GM23338 (cell line): ENCODE results near the gene CFAP410. TPM values are rescaled to one million over a fixed set of nuclear protein-coding genes. Genes with fewer than 3 reads are reported as not detected.

ENCODE experiments used
- ATAC-seq: fragments of 200-7000 bp; cut with Tn5 transposase; 3 replicates; pipeline ENCODE4 v1.9.1; 2020
- DNase-seq: peaks from one replicate; pipeline ENCODE4 v3.0.0-alpha.2; 2015; ENCODE audit warnings: low spot score
- H2AFZ ChIP-seq: fragments of 200-600 bp; sonication (generic); 2 replicates; pipeline ENCODE4 v1.8.0; 2016; ENCODE audit warnings: antibody characterized with exemption, mild to moderate bottlenecking, moderate library complexity
- H3F3A ChIP-seq: fragments of 200-600 bp; sonication (generic); replicated peaks from 2 replicates; pipeline ENCODE4 v1.8.0; 2017; ENCODE audit warnings: antibody characterized with exemption, mixed run types, low read depth
- H3K27ac ChIP-seq: fragments of 200-600 bp; sonication (generic); 2 replicates; pipeline ENCODE4 v1.6.1; 2016; ENCODE audit warnings: low read depth
- H3K27me3 ChIP-seq: fragments of 200-600 bp; sonication (generic); 2 replicates; pipeline ENCODE4 v1.8.0; 2016; ENCODE audit warnings: mild to moderate bottlenecking, mixed run types, moderate library complexity; ENCODE audit not compliant: insufficient read depth
- H3K36me3 ChIP-seq: fragments of 200-600 bp; sonication (generic); 2 replicates; pipeline ENCODE4 v1.8.0; 2016; ENCODE audit warnings: mild to moderate bottlenecking; ENCODE audit not compliant: insufficient read depth
- H3K4me1 ChIP-seq: fragments of 200-600 bp; sonication (generic); 2 replicates; pipeline ENCODE4 v1.8.0; 2016; ENCODE audit warnings: mild to moderate bottlenecking, moderate library complexity; ENCODE audit not compliant: insufficient read depth
- H3K4me2 ChIP-seq: fragments of 200-600 bp; sonication (generic); 2 replicates; pipeline ENCODE4 v1.7.1; 2017; ENCODE audit warnings: mixed run types
- H3K4me3 ChIP-seq: fragments of 200-600 bp; sonication (generic); 2 replicates; pipeline ENCODE4 v1.6.1; 2016; ENCODE audit warnings: mixed run types
- H3K79me2 ChIP-seq: fragments of 200-600 bp; sonication (generic); replicated peaks from 2 replicates; pipeline ENCODE4 v1.8.0; 2017; ENCODE audit warnings: mild to moderate bottlenecking; ENCODE audit not compliant: insufficient read depth
- H3K9me2 ChIP-seq: fragments of 200-600 bp; sonication (generic); 2 replicates; pipeline ENCODE4 v1.8.0; 2017; ENCODE audit not compliant: insufficient read depth
- H4K20me1 ChIP-seq: fragments of 200-600 bp; sonication (generic); replicated peaks from 2 replicates; pipeline ENCODE4 v1.8.0; 2017; ENCODE audit warnings: mild to moderate bottlenecking; ENCODE audit not compliant: insufficient read depth
- H3K27ac Mint-ChIP-seq: 2 replicates; pipeline ENCODE4 v1.8.0; 2020; ENCODE audit warnings: inconsistent platforms, mild to moderate bottlenecking, moderate library complexity, mixed read lengths
- H3K27me3 Mint-ChIP-seq: 3 replicates; pipeline ENCODE4 v1.8.0; 2022; ENCODE audit warnings: low read depth, mild to moderate bottlenecking, moderate library complexity, mixed read lengths, inconsistent platforms; ENCODE audit not compliant: insufficient read depth, poor library complexity
- H3K36me3 Mint-ChIP-seq: 3 replicates; pipeline ENCODE4 v1.8.0; 2021; ENCODE audit warnings: low read depth, mild to moderate bottlenecking, inconsistent platforms, moderate library complexity, mixed read lengths
- H3K4me1 Mint-ChIP-seq: 3 replicates; pipeline ENCODE4 v1.8.0; 2020; ENCODE audit warnings: mild to moderate bottlenecking, inconsistent platforms, mixed read lengths
- H3K4me3 Mint-ChIP-seq: 3 replicates; pipeline ENCODE4 v1.8.0; 2021; ENCODE audit warnings: moderate library complexity, mild to moderate bottlenecking, inconsistent platforms, mixed read lengths
- H3K9me3 Mint-ChIP-seq: 3 replicates; pipeline ENCODE4 v1.8.0; 2020; ENCODE audit warnings: moderate library complexity, mild to moderate bottlenecking, inconsistent platforms, mixed read lengths
- CREB1 ChIP-seq: fragments of 250-450 bp; sonication (Bioruptor Pico); IDR thresholded peaks from 2 replicates; pipeline ENCODE4 v1.5.0; 2020; ENCODE audit warnings: low read depth, mild to moderate bottlenecking, moderate library complexity
- CTCF ChIP-seq, 2 experiments: fragments of 200-600 bp in 1 of 2; sonication (generic) in 1 of 2; conservative IDR thresholded peaks; 2 replicates each; pipeline versions ENCODE4 v1.5.1 to v1.6.1; 2016 to 2017; ENCODE audit warnings: antibody characterized with exemption in 2 of 2, low read depth in 2 of 2, mild to moderate bottlenecking in 2 of 2, moderate library complexity in 1 of 2
- EZH2phosphoT487 ChIP-seq: fragments of 200-600 bp; sonication (generic); IDR thresholded peaks from one replicate; pipeline ENCODE4 v1.8.1; 2018; ENCODE audit warnings: antibody characterized with exemption; ENCODE audit not compliant: unreplicated experiment
- JUNB ChIP-seq: IDR thresholded peaks from one replicate; pipeline ENCODE4 v1.6.1; 2016; ENCODE audit warnings: antibody characterized with exemption; ENCODE audit not compliant: unreplicated experiment
- POLR2AphosphoS5 ChIP-seq: IDR thresholded peaks from 2 replicates; pipeline ENCODE4 v1.6.1; 2016; ENCODE audit warnings: antibody characterized with exemption, low read depth
- REST ChIP-seq: IDR thresholded peaks from one replicate; pipeline ENCODE4 v1.6.1; 2018; ENCODE audit warnings: antibody characterized with exemption; ENCODE audit not compliant: unreplicated experiment
- STAT1 ChIP-seq: IDR thresholded peaks from one replicate; pipeline ENCODE4 v1.6.1; 2016; ENCODE audit warnings: antibody characterized with exemption; ENCODE audit not compliant: unreplicated experiment
- ZNF462 ChIP-seq: fragments of 250-450 bp; sonication (Bioruptor Pico); IDR thresholded peaks from 2 replicates; pipeline ENCODE4 v1.5.0; 2020; ENCODE audit warnings: mild to moderate bottlenecking, moderate library complexity
- polyA plus RNA-seq: library from polyadenylated mRNA; unstranded; fragments of >200 nt; fragmentation: Nextera tagmentation; extraction: Ambion mirVana; gene quantifications from 2 replicates; pipeline ENCODE4 v1.2.1, GENCODE V29; 2016
- total RNA-seq: library from RNA; depleted of rRNA; stranded (reverse); fragments of >200 nt; shearing (Covaris generic); gene quantifications from 2 replicates; pipeline ENCODE4 v1.2.3, GENCODE V29; 2014
- TF ChIP-seq, protein P1 (sequence below): IDR thresholded peaks from 2 replicates; pipeline ENCODE4 v1.6.1; 2016; ENCODE audit warnings: antibody characterized with exemption

The CFAP410 gene
- total and polyA plus RNA-seq, 2 experiments from 2014 or later, result 11.0 to 24.0 TPM

GRCh38 chr21:44368711-44369446 lies 29.7 kb upstream of the CFAP410 start (continued):
- TF ChIP-seq POLR2AphosphoS5 (no peak), REST (no peak)

- Histone ChIP-seq H3K4me3 (no peak overlapping the region), H3K79me2 (no peaks in the 10 kb centered on the region), H3K27ac (no peak overlapping the region), H3K36me3 (no peaks in the 10 kb centered on the region), H4K20me1 (no peaks in the 10 kb centered on the region), H3K4me2 (no peak overlapping the region), H3F3A (no peaks in the 10 kb centered on the region), H3K4me1 (no peaks in the 10 kb centered on the region), H2AFZ (no peak overlapping the region), H3K9me2 (no peaks in the 10 kb centered on the region), H3K27me3 (peaks cover 3% of the 10 kb centered on the region; the same call in 1 of the 2 replicates)
- no peaks in the 10 kb centered on the region for H3K36me3 Mint-ChIP-seq
- DNase-seq (no peak), ATAC-seq (no peak)
- peaks cover 5% of the 10 kb centered on the region; the same call in 2 of the 3 replicates for H3K9me3 Mint-ChIP-seq
- H3K4me3 Mint-ChIP-seq, result no peak overlapping the region
- no peak overlapping the region for H3K27ac Mint-ChIP-seq
- no peaks in the 10 kb centered on the region; the same call in 2 of the 3 replicates for H3K4me1 Mint-ChIP-seq
- H3K27me3 Mint-ChIP-seq, result peaks cover 16% of the 10 kb centered on the region
- no peak for TF ChIP-seq ZNF462 (CRISPR knock-in tag)
- TF ChIP-seq EZH2phosphoT487, result no peak
- no peak for TF ChIP-seq CREB1
- TF ChIP-seq, protein P1, sequence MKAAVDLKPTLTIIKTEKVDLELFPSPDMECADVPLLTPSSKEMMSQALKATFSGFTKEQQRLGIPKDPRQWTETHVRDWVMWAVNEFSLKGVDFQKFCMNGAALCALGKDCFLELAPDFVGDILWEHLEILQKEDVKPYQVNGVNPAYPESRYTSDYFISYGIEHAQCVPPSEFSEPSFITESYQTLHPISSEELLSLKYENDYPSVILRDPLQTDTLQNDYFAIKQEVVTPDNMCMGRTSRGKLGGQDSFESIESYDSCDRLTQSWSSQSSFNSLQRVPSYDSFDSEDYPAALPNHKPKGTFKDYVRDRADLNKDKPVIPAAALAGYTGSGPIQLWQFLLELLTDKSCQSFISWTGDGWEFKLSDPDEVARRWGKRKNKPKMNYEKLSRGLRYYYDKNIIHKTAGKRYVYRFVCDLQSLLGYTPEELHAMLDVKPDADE, result no peak
- no peak for TF ChIP-seq CTCF (conservative IDR thresholded peaks at IDR 0.05; ENCODE audit: low read depth in 2 of 2)
- TF ChIP-seq STAT1, result no peak
- TF ChIP-seq JUNB, result no peak
Measured at GRCh38 chr21:44366586-44367211, 27.5 kb upstream of the CFAP410 start.
